Neural cell (in vitro differentiated cells): ENCODE data around the gene ARGLU1.

Experiments
- EP300 ChIP-seq: fragments of 450-650 bp; conservative IDR thresholded peaks from 2 replicates; pipeline ENCODE4 v1.6.1; 2014; ENCODE audit warnings: antibody characterized with exemption, mild to moderate bottlenecking, moderate library complexity; ENCODE audit not compliant: poor library complexity, severe bottlenecking
- EZH2 ChIP-seq: fragments of 200-600, 300-800 bp; shearing (Covaris generic), sonication (generic); IDR thresholded peaks from 2 replicates; pipeline ENCODE4 v1.6.1; 2014; ENCODE audit warnings: antibody characterized with exemption, low read length, borderline replicate concordance, mild to moderate bottlenecking; ENCODE audit not compliant: insufficient read depth, poor library complexity, severe bottlenecking
- MXI1 ChIP-seq: fragments of 450-650 bp; conservative IDR thresholded peaks from 2 replicates; pipeline ENCODE4 v1.6.1; 2014; ENCODE audit warnings: antibody characterized with exemption, mild to moderate bottlenecking; ENCODE audit not compliant: poor library complexity, severe bottlenecking
- POLR2AphosphoS5 ChIP-seq: IDR thresholded peaks from 2 replicates; pipeline ENCODE4 v1.6.1; 2012
- RAD21 ChIP-seq: fragments of 450-650 bp; conservative IDR thresholded peaks from 2 replicates; pipeline ENCODE4 v1.6.1; 2014; ENCODE audit warnings: antibody characterized with exemption, mild to moderate bottlenecking, moderate library complexity
- SMC3 ChIP-seq: fragments of 450-650 bp; conservative IDR thresholded peaks from 2 replicates; pipeline ENCODE4 v1.6.1; 2014; ENCODE audit warnings: antibody characterized with exemption, mild to moderate bottlenecking, moderate library complexity; ENCODE audit not compliant: poor library complexity
- TAF1 ChIP-seq: IDR thresholded peaks from 2 replicates; pipeline ENCODE4 v1.6.1; 2012; ENCODE audit warnings: low read depth
- TF ChIP-seq, protein P1 (sequence below): fragments of 450-650 bp; IDR thresholded peaks from 2 replicates; pipeline ENCODE4 v1.5.1; 2014; ENCODE audit warnings: antibody characterized with exemption, mild to moderate bottlenecking, moderate library complexity; ENCODE audit not compliant: poor library complexity, severe bottlenecking

DNA sequence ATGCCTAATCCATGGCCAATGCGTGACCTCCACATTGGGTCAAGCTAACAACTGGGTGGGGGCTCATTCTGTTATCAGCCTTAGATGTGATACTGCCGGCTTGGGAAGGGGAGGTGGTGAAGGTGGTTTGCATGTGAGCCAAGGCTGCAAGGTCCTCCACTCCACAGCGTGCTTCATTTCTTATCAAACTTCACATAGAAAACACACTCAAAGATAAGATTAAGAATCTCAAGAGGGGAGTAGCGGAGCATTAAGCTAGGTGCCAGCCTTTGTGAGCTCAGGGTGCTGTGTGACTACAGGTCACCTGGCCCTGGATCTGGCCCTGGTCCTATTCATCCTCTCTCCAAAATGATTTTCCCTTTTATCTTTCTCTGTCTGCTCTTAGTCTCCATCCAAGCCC is 13.3 kb upstream of the ARGLU1 start:
- TF ChIP-seq, protein P1, sequence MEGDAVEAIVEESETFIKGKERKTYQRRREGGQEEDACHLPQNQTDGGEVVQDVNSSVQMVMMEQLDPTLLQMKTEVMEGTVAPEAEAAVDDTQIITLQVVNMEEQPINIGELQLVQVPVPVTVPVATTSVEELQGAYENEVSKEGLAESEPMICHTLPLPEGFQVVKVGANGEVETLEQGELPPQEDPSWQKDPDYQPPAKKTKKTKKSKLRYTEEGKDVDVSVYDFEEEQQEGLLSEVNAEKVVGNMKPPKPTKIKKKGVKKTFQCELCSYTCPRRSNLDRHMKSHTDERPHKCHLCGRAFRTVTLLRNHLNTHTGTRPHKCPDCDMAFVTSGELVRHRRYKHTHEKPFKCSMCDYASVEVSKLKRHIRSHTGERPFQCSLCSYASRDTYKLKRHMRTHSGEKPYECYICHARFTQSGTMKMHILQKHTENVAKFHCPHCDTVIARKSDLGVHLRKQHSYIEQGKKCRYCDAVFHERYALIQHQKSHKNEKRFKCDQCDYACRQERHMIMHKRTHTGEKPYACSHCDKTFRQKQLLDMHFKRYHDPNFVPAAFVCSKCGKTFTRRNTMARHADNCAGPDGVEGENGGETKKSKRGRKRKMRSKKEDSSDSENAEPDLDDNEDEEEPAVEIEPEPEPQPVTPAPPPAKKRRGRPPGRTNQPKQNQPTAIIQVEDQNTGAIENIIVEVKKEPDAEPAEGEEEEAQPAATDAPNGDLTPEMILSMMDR = no peak
- TF ChIP-seq EZH2 (no peak), RAD21 (no peak), EP300 (no peak), MXI1 (no peak), POLR2AphosphoS5 (no peak), TAF1 (no peak), SMC3 (no peak)
